ENCODE results near the gene LILRA5.

LILRA5 gene

GRCh38 chr19:54317108-54317964, 4.4 kb upstream of the LILRA5 start:
- Histone ChIP-seq H3K9ac (ENCODE audit: low read length) (no peak overlapping the region), H3K9me2 (replicated peaks; ENCODE audit: insufficient read depth, low read length) (no peaks in the 10 kb centered on the region), H3K27ac (ENCODE audit: low read length) (no peak overlapping the region), H3K4me3 (ENCODE audit: low read length) (no peak overlapping the region), H3K4me2 (ENCODE audit: low read depth, low read length) (no peak overlapping the region), H3K9me3 (replicated peaks; ENCODE audit: insufficient read depth, low read length) (no peaks in the 10 kb centered on the region; the same call in 1 of the 2 replicates), H2AFZ (ENCODE audit: low read length) (no peak overlapping the region), H3F3A (ENCODE audit: insufficient read depth, low read length) (no peaks in the 10 kb centered on the region), H4K20me1 (ENCODE audit: insufficient read depth, low read length) (no peaks in the 10 kb centered on the region), H3K79me2 (ENCODE audit: low read length) (no peaks in the 10 kb centered on the region), H3K36me3 (replicated peaks; ENCODE audit: insufficient read depth, low read length) (no peaks in the 10 kb centered on the region), H3K27me3 (replicated peaks; ENCODE audit: insufficient read depth, low read length) (peaks cover 98% of the 10 kb centered on the region), H3K4me1 (ENCODE audit: low read length) (no peaks in the 10 kb centered on the region)
- no peak for DNase-seq
- TF ChIP-seq EZH2 (optimal IDR thresholded peaks at IDR 0.05; ENCODE audit: low read depth, low read length), result peak; percentile 72
- no peak for TF ChIP-seq EZH2phosphoT487 (IDR thresholded peaks at IDR 0.05; ENCODE audit: low read length)
- TF ChIP-seq CTCF (IDR thresholded peaks at IDR 0.05; ENCODE audit: low read length), result no peak

GRCh38 chr19:54316746-54317107, 3.8 kb upstream of the LILRA5 start:
- peaks cover 98% of the 10 kb centered on the region for H3K27me3 ChIP-seq (replicated peaks; ENCODE audit: insufficient read depth, low read length)
- no peaks in the 10 kb centered on the region; the same call in 1 of the 2 replicates for H3K9me3 ChIP-seq (replicated peaks; ENCODE audit: insufficient read depth, low read length)
- no peaks in the 10 kb centered on the region for H4K20me1 ChIP-seq (ENCODE audit: insufficient read depth, low read length)
- H3K4me3 ChIP-seq (ENCODE audit: low read length), result no peak overlapping the region
- TF ChIP-seq EZH2phosphoT487 (IDR thresholded peaks at IDR 0.05; ENCODE audit: low read length) (no peak), EZH2 (optimal IDR thresholded peaks at IDR 0.05; ENCODE audit: low read depth, low read length) (no peak), CTCF (IDR thresholded peaks at IDR 0.05; ENCODE audit: low read length) (no peak)
- H3F3A ChIP-seq (ENCODE audit: insufficient read depth, low read length), result no peaks in the 10 kb centered on the region
- H3K27ac ChIP-seq (ENCODE audit: low read length), result no peak overlapping the region
- H3K4me1 ChIP-seq (ENCODE audit: low read length), result no peaks in the 10 kb centered on the region
- no peaks in the 10 kb centered on the region for H3K9me2 ChIP-seq (replicated peaks; ENCODE audit: insufficient read depth, low read length)
- no peaks in the 10 kb centered on the region for H3K79me2 ChIP-seq (ENCODE audit: low read length)
- H2AFZ ChIP-seq (ENCODE audit: low read length), result no peak overlapping the region
- no peak for DNase-seq
- no peaks in the 10 kb centered on the region for H3K36me3 ChIP-seq (replicated peaks; ENCODE audit: insufficient read depth, low read length)
- no peak overlapping the region for H3K4me2 ChIP-seq (ENCODE audit: low read depth, low read length)
- no peak overlapping the region for H3K9ac ChIP-seq (ENCODE audit: low read length)

GRCh38 chr19:54315956-54316355, 3.0 kb upstream of the LILRA5 start:
- Histone ChIP-seq H3K36me3 (replicated peaks; ENCODE audit: insufficient read depth, low read length) (no peaks in the 10 kb centered on the region), H3F3A (ENCODE audit: insufficient read depth, low read length) (no peaks in the 10 kb centered on the region), H3K4me2 (ENCODE audit: low read depth, low read length) (no peak overlapping the region), H3K4me1 (ENCODE audit: low read length) (no peaks in the 10 kb centered on the region), H3K9me3 (replicated peaks; ENCODE audit: insufficient read depth, low read length) (no peaks in the 10 kb centered on the region; the same call in 1 of the 2 replicates), H3K27ac (ENCODE audit: low read length) (no peak overlapping the region), H3K9me2 (replicated peaks; ENCODE audit: insufficient read depth, low read length) (no peaks in the 10 kb centered on the region), H4K20me1 (ENCODE audit: insufficient read depth, low read length) (no peaks in the 10 kb centered on the region), H3K79me2 (ENCODE audit: low read length) (no peaks in the 10 kb centered on the region), H3K27me3 (replicated peaks; ENCODE audit: insufficient read depth, low read length) (peaks cover 96% of the 10 kb centered on the region), H3K4me3 (ENCODE audit: low read length) (no peak overlapping the region), H2AFZ (ENCODE audit: low read length) (no peak overlapping the region), H3K9ac (ENCODE audit: low read length) (no peak overlapping the region)
- TF ChIP-seq EZH2phosphoT487 (IDR thresholded peaks at IDR 0.05; ENCODE audit: low read length) (no peak), EZH2 (optimal IDR thresholded peaks at IDR 0.05; ENCODE audit: low read depth, low read length) (no peak), CTCF (IDR thresholded peaks at IDR 0.05; ENCODE audit: low read length) (no peak)
- no peak for DNase-seq
